HepG2 (cell line): Measurements from ENCODE around the gene ARHGEF40. TPM values are rescaled to one million over a fixed set of nuclear protein-coding genes. Genes with fewer than 3 reads are reported as not detected.

Experiments used
- ATAD3A ChIP-seq: sonication (generic); formaldehyde crosslinking; IDR thresholded peaks from 2 replicates; pipeline ENCODE4 v1.4.0; 2020; ENCODE audit warnings: missing genetic modification reagents
- CBX5 ChIP-seq: sonication (generic); formaldehyde crosslinking; IDR thresholded peaks from 2 replicates; pipeline ENCODE4 v1.4.0; 2020; ENCODE audit warnings: missing genetic modification reagents, borderline replicate concordance
- EZH2 ChIP-seq: conservative IDR thresholded peaks from 2 replicates; pipeline ENCODE4 v1.6.1; 2012; ENCODE audit warnings: mild to moderate bottlenecking, low read depth, low read length, moderate library complexity
- GATA4 ChIP-seq: sonication (generic); IDR thresholded peaks from 2 replicates; pipeline ENCODE4 v1.6.1; 2016; ENCODE audit warnings: antibody characterized with exemption, low read depth, borderline replicate concordance
- IRF2 ChIP-seq: IDR thresholded peaks from 2 replicates; pipeline ENCODE4 v1.6.1; 2018; ENCODE audit warnings: missing genetic modification reagents, missing compliant biosample characterization
- MAZ ChIP-seq, 2 experiments: sonication (generic) in 1 of 2; formaldehyde crosslinking in 1 of 2; IDR thresholded peaks; 2 replicates each; pipeline versions ENCODE4 v1.5.0 to v1.6.1; 2012 to 2020; ENCODE audit warnings: low read depth in 2 of 2, mild to moderate bottlenecking in 2 of 2, borderline replicate concordance in 1 of 2, improper control_type of control experiment in 1 of 2, low read length in 1 of 2, missing genetic modification reagents in 1 of 2, moderate library complexity in 1 of 2
- PLRG1 ChIP-seq: fragments of 450-650 bp; conservative IDR thresholded peaks from 2 replicates; pipeline ENCODE4 v1.6.1; 2016
- REL ChIP-seq: sonication (generic); formaldehyde crosslinking; conservative IDR thresholded peaks from 2 replicates; pipeline ENCODE4 v1.8.0; 2022; ENCODE audit warnings: mild to moderate bottlenecking, missing genetic modification reagents, moderate library complexity
- TAF1 ChIP-seq: sonication (generic); formaldehyde crosslinking; IDR thresholded peaks from 2 replicates; pipeline ENCODE4 v1.4.0; 2020; ENCODE audit warnings: missing genetic modification reagents
- ZBTB38 ChIP-seq: sonication (generic); formaldehyde crosslinking; IDR thresholded peaks from 2 replicates; pipeline ENCODE4 v1.5.1; 2020; ENCODE audit warnings: mild to moderate bottlenecking, missing genetic modification reagents
- ZFP36L1 ChIP-seq: sonication (generic); formaldehyde crosslinking; IDR thresholded peaks from 2 replicates; pipeline ENCODE4 v1.8.0; 2022; ENCODE audit warnings: mild to moderate bottlenecking, missing genetic modification reagents, moderate library complexity
- polyA plus RNA-seq, 8 experiments: library from polyadenylated mRNA; depleted of rRNA in 3 of 8; stranded (reverse) in 7 of 8; unstranded in 1 of 8; fragments of >200 nt; fragmentation: Illumina TruSeq in 4 of 8; extraction: Trizol in 4 of 8; gene quantifications; 2 replicates each; pipeline versions ENCODE4 v1.2.1 to v1.2.3, GENCODE V29; 2011 to 2016; ENCODE audit warnings: low read depth in 4 of 8, missing spikeins in 1 of 8, mixed read lengths in 1 of 8; ENCODE audit not compliant: insufficient read depth in 1 of 8
- total RNA-seq, 5 experiments: library from RNA; depleted of rRNA; stranded (reverse); fragments of >200 nt; fragmentation: Illumina TruSeq; extraction: Trizol; gene quantifications; 2 replicates each; pipeline ENCODE4 v1.2.3, GENCODE V29; 2016; ENCODE audit warnings: low read depth in 1 of 5
- TF ChIP-seq, protein P1 (sequence below): IDR thresholded peaks from 2 replicates; pipeline ENCODE4 v1.6.1; 2012; ENCODE audit warnings: low read depth, low read length, improper control_type of control experiment
- TF ChIP-seq, protein P2 (sequence below): sonication (generic); formaldehyde crosslinking; IDR thresholded peaks from 2 replicates; pipeline ENCODE4 v1.8.1; 2023; ENCODE audit warnings: missing genetic modification reagents, mild to moderate bottlenecking, borderline replicate concordance
- TF ChIP-seq, protein P3 (sequence below): sonication (generic); formaldehyde crosslinking; IDR thresholded peaks from 2 replicates; pipeline ENCODE4 v1.5.0; 2020; ENCODE audit warnings: mild to moderate bottlenecking, missing genetic modification reagents
- TF ChIP-seq, protein P4 (sequence below): IDR thresholded peaks from 2 replicates; pipeline ENCODE4 v1.4.0; 2020; ENCODE audit warnings: mild to moderate bottlenecking, missing genetic modification reagents

ARHGEF40 gene
- total and polyA plus RNA-seq, 2 of the 13 experiments (the other 11 are each of a cell fraction or from before 2014, with no cell fraction given), result 28.1 to 78.1 TPM

DNA sequence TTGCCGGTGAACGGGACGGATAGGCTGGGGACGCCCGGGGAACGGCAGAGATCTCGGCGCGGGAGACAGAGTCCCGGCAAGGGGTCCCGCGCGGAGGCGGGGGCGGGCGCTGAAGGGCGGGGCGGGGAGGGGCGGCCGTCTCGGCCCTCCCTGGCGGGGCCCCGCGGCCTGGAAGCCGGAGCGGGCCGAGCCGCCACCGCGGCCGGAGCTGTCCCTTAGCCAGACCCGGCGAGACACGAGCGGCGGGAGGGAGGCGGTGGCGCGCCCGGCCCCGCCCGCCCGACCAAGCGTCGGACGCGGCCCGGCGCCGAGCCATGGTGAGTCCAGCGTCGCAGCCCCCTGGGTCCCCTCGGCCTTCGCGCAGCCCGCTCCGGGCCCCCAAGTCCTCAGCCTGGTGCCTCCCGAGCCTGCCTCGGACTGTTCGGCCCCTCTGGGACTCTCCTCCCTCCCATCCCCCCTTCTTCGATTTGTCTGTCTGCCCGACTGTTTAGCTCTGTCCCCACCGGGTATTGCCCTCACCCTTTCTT lies at the start of gene ARHGEF40 (continued):
- TF ChIP-seq ATAD3A, result no peak
- TF ChIP-seq REL (CRISPR knock-in tag), result no peak
- no peak for TF ChIP-seq IRF2 (CRISPR knock-in tag)
- no peak for TF ChIP-seq CBX5
- TF ChIP-seq, protein P1, sequence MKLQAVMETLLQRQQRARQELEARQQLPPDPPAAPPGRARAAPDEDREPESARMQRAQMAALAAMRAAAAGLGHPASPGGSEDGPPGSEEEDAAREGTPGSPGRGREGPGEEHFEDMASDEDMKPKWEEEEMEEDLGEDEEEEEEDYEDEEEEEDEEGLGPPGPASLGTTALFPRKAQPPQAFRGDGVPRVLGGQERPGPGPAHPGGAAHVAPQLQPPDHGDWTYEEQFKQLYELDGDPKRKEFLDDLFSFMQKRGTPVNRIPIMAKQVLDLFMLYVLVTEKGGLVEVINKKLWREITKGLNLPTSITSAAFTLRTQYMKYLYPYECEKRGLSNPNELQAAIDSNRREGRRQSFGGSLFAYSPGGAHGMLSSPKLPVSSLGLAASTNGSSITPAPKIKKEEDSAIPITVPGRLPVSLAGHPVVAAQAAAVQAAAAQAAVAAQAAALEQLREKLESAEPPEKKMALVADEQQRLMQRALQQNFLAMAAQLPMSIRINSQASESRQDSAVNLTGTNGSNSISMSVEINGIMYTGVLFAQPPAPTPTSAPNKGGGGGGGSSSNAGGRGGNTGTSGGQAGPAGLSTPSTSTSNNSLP, result no peak
- 0 out of 2 replicates have a peak, but pooled peaks have one; percentile 9 for TF ChIP-seq ZBTB38 (CRISPR knock-in tag)
- TF ChIP-seq GATA4, result no peak
- TF ChIP-seq, protein P2, sequence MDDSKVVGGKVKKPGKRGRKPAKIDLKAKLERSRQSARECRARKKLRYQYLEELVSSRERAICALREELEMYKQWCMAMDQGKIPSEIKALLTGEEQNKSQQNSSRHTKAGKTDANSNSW (CRISPR knock-in tag), result peak; percentile 56; the same call in 1 of the 2 replicates
- TF ChIP-seq, protein P3, sequence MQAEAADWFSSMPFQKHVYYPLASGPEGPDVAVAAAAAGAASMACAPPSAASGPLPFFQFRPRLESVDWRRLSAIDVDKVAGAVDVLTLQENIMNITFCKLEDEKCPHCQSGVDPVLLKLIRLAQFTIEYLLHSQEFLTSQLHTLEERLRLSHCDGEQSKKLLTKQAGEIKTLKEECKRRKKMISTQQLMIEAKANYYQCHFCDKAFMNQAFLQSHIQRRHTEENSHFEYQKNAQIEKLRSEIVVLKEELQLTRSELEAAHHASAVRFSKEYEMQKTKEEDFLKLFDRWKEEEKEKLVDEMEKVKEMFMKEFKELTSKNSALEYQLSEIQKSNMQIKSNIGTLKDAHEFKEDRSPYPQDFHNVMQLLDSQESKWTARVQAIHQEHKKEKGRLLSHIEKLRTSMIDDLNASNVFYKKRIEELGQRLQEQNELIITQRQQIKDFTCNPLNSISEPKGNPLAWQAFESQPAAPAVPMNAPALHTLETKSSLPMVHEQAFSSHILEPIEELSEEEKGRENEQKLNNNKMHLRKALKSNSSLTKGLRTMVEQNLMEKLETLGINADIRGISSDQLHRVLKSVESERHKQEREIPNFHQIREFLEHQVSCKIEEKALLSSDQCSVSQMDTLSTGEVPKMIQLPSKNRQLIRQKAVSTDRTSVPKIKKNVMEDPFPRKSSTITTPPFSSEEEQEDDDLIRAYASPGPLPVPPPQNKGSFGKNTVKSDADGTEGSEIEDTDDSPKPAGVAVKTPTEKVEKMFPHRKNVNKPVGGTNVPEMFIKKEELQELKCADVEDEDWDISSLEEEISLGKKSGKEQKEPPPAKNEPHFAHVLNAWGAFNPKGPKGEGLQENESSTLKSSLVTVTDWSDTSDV (CRISPR knock-in tag), result no peak
- TF ChIP-seq MAZ (IDR thresholded peaks at IDR 0.05; ENCODE audit: borderline replicate concordance, low read depth, low read length), result no peak
- TF ChIP-seq MAZ (CRISPR knock-in tag; IDR thresholded peaks at IDR 0.05; ENCODE audit: low read depth), result peak; percentile 79
- TF ChIP-seq, protein P4, sequence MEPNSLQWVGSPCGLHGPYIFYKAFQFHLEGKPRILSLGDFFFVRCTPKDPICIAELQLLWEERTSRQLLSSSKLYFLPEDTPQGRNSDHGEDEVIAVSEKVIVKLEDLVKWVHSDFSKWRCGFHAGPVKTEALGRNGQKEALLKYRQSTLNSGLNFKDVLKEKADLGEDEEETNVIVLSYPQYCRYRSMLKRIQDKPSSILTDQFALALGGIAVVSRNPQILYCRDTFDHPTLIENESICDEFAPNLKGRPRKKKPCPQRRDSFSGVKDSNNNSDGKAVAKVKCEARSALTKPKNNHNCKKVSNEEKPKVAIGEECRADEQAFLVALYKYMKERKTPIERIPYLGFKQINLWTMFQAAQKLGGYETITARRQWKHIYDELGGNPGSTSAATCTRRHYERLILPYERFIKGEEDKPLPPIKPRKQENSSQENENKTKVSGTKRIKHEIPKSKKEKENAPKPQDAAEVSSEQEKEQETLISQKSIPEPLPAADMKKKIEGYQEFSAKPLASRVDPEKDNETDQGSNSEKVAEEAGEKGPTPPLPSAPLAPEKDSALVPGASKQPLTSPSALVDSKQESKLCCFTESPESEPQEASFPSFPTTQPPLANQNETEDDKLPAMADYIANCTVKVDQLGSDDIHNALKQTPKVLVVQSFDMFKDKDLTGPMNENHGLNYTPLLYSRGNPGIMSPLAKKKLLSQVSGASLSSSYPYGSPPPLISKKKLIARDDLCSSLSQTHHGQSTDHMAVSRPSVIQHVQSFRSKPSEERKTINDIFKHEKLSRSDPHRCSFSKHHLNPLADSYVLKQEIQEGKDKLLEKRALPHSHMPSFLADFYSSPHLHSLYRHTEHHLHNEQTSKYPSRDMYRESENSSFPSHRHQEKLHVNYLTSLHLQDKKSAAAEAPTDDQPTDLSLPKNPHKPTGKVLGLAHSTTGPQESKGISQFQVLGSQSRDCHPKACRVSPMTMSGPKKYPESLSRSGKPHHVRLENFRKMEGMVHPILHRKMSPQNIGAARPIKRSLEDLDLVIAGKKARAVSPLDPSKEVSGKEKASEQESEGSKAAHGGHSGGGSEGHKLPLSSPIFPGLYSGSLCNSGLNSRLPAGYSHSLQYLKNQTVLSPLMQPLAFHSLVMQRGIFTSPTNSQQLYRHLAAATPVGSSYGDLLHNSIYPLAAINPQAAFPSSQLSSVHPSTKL (CRISPR knock-in tag), result no peak
- TF ChIP-seq TAF1, result no peak
- no peak for TF ChIP-seq PLRG1
- TF ChIP-seq ZFP36L1 (CRISPR knock-in tag), result no peak
- no peak for TF ChIP-seq EZH2
